CD4-positive, alpha-beta T cell treated with Interleukin-4 for 4 hours (primary cell): Measurements from ENCODE around the gene ASAH2.
A peak's percentile ranks its signal among the peaks of the same experiment; 100 is the strongest.
"Not testable (repeated sequence)": the region's sequence is repeated elsewhere in the genome, so short reads cannot be mapped to it uniquely, and the experiment has no call there.

Experiments
- DNase-seq: peaks from one replicate; pipeline ENCODE4 v3.0.0-alpha.2; 2020

ASAH2 gene

DNA sequence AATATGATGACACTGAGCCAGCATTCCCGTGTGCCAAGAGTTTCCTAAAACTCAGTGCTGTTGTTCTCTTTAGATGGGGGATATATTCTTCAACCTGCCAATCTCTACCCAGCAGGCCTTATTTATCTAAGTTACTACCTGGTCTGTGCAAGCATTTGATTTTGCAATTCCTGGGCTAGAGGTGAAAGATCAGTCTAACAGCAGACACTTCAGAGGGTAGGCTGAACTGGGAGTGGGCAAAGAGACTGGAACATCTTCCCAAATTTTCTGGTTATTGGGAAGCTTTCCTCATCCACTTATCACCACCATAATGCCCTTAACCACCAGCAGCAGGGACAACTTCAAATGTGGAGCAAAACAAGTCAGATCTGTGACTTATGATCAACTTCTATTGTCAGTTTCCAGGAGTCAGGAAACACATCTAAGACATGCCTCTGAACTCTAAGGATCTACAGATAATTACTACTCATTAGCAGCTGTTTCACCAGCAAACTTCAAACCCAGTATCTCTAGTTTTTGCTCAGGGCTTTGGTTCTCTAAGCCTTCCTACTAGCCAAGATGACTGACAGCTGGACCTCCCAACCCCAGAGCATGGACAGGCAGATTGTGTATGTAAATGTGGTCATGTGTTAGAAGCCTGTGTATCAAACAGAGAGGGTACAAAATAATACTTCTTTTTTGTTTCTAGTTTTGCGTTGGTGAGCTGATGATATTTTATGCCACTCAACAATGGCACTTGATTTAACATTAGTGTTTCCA lies 1.0 kb downstream of the ASAH2 start:
- DNase-seq: no peak

- DNase-seq: no peak
These were observed 2.7 kb downstream of the ASAH2 start for GRCh38 chr10:50248598-50248997.

DNA sequence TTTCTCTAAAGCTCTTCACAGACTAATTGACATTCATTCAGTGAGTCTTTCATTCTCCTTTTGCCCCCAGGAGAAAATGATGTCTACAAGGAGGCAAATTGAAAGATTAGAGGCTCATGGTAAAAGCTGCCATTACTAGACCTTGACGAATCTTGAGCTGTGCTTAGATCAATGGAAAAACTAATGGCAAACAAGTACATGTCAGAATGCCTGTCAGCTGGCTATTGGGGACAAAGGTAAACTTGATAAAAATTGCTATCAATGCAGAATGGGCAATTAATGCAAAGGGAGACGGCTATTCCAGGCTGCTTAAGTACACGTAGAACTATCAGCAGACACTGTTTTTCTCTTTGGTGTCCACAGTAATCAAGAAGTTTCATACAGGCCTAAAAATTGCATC lies 3.3 kb downstream of the ASAH2 start:
- DNase-seq: no peak

GRCh38 chr10:50244201-50244600 lies 7.1 kb downstream of the ASAH2 start:
- no peak for DNase-seq

DNA sequence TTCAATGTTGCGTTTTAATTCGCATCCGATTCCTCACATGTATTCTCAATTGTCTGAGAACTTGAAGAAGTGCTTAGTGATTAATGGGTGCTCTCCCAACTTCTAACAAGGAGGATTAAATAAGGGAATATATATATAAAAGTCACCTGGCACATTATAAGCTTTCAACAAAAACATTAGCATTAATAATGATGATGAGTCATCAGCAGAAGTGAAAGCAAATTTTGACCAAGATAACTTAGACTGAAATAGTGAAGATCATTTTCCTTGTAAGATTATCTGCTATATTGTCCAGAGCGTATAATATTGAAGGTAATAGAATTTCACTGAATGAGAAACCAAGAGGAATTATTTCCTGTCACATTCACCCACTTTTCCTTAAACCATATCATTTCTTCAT lies 8.5 kb downstream of the ASAH2 start:
- DNase-seq: no peak

DNA sequence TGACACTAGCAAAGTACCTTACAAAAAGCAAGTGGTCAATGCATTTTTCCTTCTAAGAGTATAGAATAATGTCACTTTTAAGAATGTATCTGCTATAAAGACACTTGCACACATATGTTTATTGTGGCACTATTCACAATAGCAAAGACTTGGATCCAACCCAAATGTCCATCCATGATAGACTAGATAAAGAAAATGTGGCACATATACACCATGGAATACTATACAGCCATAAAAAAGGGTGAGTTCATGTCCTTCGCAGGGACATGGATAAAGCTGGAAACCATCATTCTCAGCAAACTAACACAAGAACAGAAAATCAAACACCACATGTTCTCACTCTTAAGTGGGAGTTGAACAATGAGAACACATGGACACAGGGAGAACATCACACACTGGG lies 9.8 kb downstream of the ASAH2 start:
- DNase-seq: not testable (repeated sequence)

GRCh38 chr10:50234486-50234885 lies 16.8 kb downstream of the ASAH2 start:
- DNase-seq: no peak

- DNase-seq: no peak
These were observed 19.1 kb downstream of the ASAH2 start for GRCh38 chr10:50232261-50232639.

DNA sequence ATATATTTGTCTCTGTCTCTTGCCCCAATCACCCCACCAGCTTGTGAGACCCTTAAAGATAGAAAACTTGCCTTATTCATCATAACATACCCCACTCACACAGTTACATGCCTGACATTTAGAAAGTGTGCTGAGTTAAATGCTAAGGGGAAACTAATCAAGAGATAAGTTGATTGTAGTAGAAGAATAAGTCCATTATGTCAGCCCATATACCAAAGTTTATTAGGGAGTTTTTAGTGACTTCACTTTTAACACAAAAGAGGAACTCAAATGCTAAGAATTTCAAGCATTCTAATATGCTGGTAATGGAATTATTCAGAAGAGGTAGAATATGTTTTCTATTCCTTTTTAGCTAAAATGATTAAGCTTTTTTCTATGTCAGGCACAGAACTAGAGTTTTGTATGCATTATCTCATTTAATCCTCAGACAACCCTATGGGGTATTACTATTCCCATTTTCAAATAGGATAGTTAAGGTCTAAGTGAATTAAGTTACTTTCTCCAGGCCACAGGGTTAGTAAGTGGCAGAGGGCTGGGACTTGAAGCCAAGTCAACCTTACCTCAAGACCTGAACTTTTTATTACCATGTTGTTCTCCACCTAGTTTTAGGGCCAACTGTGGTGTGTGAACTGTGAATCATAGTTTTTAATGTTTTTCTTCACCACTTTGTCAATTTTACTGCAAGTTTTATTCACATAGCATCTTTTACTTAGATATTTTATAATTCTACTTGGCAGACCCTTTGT lies 19.6 kb downstream of the ASAH2 start:
- no peak for DNase-seq

GRCh38 chr10:50229460-50229859 lies 21.9 kb downstream of the ASAH2 start:
- DNase-seq: no peak

GRCh38 chr10:50228672-50229071 lies 22.6 kb downstream of the ASAH2 start:
- no peak for DNase-seq

DNA sequence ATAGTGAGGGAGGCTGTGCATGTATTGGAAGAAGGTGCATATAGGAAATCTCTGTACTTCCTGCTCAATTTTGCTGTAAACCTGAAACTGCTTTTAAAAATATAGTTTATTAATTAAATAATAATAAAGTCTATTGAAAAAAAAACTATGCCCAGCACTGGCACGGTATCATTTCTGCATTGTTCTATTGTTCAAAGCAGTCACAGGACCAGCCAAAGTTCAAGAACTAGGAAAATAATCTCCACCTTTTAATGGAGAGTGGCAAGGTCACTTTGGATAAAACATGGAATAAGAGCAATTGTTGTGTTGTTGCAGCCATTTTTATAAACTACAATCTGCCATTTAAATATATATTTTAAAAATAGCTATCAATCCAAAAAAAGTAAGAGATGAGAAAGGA lies 24.7 kb downstream of the ASAH2 start:
- DNase-seq: no peak

DNA sequence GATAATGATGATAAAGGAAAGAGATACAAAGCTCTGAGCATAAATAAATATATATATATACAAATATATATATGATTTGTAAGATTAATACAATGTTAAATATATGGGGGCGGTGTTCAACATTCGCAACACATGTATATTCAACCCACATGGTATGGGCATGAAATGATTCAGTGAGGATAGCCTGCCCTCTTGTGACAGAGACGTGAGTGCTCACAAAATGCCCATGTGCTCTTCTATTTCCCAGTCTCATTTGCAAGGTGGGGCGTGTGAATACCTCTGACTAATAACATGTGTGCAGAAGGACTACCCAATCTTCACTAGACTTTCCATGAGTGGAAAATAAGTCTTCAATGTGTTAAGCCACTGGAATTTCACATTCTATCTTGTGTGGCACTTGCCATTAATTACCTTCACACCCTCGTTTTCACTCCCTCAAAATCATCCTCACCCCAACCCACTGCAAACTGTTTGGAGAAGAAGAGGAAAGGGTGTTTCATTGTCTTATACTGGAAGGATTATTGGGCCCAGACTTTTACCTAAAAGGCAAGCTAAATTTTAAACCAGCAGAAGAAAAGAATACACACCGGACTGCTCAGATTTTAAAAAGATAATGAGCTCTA lies 26.9 kb downstream of the ASAH2 start:
- peak; percentile 36 for DNase-seq

- no peak for DNase-seq
These were observed 29.1 kb downstream of the ASAH2 start for GRCh38 chr10:50222199-50222598.

DNA sequence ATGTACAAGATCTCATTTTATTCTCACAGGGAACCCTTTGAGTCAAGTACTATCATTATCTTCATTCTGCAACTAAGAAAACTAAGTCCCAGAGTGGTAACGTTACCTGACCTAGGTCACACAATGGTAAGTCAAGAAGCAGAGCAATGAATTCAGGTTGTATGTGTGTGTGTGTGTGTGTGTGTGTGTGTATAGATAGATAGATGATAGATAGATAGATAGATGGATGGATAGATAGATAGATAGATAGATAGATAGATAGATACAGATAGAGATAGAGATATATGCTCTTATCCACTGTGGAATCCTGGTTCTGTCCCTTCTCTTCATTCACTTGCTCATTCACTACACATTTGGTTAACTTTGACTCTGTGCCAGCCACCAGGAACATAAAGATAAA lies 29.8 kb downstream of the ASAH2 start:
- no peak for DNase-seq

GRCh38 chr10:50219646-50220045 lies 31.7 kb downstream of the ASAH2 start:
- no peak for DNase-seq

- no peak for DNase-seq
These were observed 32.1 kb downstream of the ASAH2 start for GRCh38 chr10:50219200-50219599.

- no peak for DNase-seq
These were observed 34.4 kb downstream of the ASAH2 start for GRCh38 chr10:50216894-50217293.

DNA sequence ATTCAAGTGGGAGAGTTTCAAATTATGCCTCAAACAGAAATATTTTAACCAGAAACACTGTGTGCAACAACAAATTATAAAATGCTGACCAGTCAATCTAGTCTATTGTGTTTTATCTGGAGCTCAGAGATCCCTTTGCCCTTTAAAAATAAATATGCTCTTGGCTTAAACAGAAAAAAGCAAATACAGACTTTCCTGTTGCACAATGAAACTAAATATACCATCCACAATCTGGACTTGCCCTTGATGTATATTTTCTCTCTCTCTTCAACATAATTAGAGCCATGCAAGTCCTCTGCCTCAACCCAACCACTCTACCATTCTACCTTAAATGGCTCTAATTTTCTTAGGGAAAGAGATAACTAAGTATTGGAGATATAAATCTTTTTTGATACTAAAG lies 34.9 kb downstream of the ASAH2 start:
- no peak for DNase-seq

DNA sequence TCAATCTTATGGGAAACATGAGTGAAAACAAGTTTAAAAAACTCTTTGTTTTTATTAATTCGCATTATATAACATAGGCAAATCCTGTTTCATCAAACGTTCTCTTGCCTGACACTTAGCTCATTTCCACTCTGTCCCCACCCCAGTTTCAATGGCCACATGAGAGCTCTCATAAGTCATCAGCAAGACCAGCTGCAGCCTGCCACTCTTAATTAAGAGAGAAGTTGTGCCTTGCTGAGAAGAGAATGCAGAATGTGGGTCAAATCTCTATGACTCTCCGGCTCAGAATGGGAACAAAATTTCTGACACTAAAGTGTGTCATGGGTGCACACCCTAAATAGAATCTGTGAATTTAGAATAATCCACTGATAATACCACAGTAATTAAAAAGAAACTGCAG lies 39.6 kb downstream of the ASAH2 start:
- DNase-seq: no peak

DNA sequence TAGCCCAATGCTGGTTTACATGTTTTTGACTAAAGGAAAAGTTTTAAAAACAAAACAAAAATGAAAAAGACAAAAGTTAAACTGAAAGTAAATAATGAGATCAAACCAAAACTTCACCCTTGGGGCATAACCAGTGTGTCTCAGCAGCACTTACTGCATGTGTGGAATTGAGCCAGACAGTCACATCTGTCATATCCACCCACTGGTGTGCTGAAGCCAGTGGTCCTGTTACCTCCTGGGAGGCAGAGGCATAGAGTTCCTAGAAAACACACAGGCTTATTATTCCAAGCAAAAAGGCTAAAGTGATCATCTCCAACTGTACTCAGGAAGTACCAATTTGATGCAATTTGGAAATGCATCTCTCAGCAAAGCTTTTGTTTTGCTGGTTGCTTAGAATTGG lies 40.4 kb downstream of the ASAH2 start:
- DNase-seq: no peak
